Measurements from ENCODE around the gene TLK1. TPM values are rescaled to one million over a fixed set of nuclear protein-coding genes. Genes with fewer than 3 reads are reported as not detected.
A peak's percentile ranks its signal among the peaks of the same experiment; 100 is the strongest.

Gene TLK1
- total RNA-seq, 1 donor from 2014 or later: 35.8 TPM

DNA sequence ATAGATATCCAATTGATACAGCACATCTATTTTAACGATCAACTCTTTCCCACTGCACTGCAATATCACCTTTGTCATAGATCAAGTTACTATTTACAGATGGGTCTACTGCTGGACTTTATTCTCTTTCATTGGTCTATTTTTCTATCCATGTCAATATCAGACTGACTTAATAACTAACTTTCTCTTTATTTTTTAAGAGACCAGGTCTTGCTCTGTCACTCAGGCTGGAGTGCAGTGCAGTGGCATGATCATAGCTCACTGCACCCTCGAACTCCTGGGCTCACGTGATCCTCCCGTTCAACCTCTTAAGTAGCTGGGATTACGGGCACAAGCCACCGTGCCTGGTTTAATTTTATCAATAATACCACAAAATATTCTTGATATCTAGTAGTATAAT is 71.2 kb downstream of the TLK1 start:
- Histone ChIP-seq H3K27me3 (no peaks in the 10 kb centered on the region), H3K4me3 (no peak overlapping the region), H3K27ac (no peak overlapping the region), H3K4me1 (no peaks in the 10 kb centered on the region), H3K36me3 (no peaks in the 10 kb centered on the region), H3K9me3 (no peaks in the 10 kb centered on the region)
- no peak for TF ChIP-seq POLR2AphosphoS5 (IDR thresholded peaks at IDR 0.05; ENCODE audit: insufficient read depth in 1 of 2, low read depth in 1 of 2)
- TF ChIP-seq POLR2A (IDR thresholded peaks at IDR 0.05): no peak
- TF ChIP-seq, protein P1, sequence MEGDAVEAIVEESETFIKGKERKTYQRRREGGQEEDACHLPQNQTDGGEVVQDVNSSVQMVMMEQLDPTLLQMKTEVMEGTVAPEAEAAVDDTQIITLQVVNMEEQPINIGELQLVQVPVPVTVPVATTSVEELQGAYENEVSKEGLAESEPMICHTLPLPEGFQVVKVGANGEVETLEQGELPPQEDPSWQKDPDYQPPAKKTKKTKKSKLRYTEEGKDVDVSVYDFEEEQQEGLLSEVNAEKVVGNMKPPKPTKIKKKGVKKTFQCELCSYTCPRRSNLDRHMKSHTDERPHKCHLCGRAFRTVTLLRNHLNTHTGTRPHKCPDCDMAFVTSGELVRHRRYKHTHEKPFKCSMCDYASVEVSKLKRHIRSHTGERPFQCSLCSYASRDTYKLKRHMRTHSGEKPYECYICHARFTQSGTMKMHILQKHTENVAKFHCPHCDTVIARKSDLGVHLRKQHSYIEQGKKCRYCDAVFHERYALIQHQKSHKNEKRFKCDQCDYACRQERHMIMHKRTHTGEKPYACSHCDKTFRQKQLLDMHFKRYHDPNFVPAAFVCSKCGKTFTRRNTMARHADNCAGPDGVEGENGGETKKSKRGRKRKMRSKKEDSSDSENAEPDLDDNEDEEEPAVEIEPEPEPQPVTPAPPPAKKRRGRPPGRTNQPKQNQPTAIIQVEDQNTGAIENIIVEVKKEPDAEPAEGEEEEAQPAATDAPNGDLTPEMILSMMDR (IDR thresholded peaks at IDR 0.05): no peak
- no peak for DNase-seq (ENCODE audit: extremely low spot score in 2 of 2)
- intact Hi-C loops (cut with DNase I): no loop called here

DNA sequence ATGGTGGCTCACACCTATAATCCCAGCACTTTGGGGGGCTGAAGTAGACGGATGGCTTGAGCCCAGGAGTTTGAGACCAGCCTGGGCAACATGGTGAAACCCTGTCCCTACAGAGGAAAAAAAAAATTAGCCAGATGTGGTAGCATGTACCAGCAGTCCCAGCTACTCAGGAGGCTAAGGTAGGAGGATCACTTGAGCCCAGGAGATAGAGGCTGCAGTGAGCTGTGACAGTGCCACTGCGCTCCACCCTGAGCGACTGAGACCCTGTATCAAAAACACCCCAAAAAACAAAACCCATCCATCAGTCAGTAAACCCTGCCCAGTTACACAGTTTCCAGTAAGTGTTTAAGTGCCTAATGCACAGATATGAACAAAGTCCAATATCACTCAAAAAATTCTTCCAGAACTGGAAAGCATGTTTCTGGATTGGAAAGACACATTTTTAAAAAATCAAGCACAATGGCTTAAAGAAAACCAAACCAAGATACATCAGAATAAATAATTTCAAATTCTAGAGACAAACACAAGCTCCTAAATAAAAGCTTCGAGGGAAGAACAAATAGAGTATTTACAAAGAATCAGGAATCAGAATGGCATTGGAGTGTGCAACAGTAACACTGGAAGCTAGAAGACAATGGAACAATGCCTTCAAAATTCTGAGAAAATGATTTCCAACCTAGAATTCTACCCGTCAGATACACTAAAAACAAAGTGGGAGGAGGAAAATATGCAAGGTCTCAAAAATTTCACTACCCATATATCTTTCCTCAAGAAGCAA is 72.4 kb downstream of the TLK1 start:
- no peaks in the 10 kb centered on the region for H3K9me3 ChIP-seq
- H3K4me1 ChIP-seq: peaks cover 8% of the 10 kb centered on the region
- H3K27ac ChIP-seq: no peak overlapping the region
- no peak for DNase-seq (ENCODE audit: extremely low spot score in 2 of 2)
- no peaks in the 10 kb centered on the region for H3K27me3 ChIP-seq
- intact Hi-C loops (cut with DNase I): no loop called here
- H3K4me3 ChIP-seq: no peak overlapping the region
- TF ChIP-seq, protein P1 (IDR thresholded peaks at IDR 0.05): no peak
- TF ChIP-seq POLR2AphosphoS5 (IDR thresholded peaks at IDR 0.05; ENCODE audit: insufficient read depth in 1 of 2, low read depth in 1 of 2) (no peak), POLR2A (IDR thresholded peaks at IDR 0.05) (no peak)
- no peaks in the 10 kb centered on the region for H3K36me3 ChIP-seq

DNA sequence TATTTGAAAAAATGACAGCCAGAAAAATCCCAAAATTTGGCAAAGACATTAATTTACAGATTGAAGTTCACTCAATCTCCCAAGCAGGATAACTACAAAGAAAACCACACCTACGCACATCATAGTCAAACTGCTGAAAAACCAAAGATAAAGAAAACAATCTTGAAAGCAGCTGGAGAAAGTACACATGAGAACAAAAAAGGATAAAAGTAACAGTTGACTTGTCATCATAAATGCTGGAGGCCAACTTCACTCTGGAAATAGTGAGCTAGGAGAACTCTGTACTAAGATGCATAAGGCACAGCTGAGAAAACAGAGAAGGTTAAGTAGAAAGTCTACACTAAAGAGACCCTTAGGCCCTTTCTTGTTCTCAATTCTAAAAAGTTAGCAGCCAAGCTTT is 73.1 kb downstream of the TLK1 start:
- no peaks in the 10 kb centered on the region for H3K9me3 ChIP-seq
- no peak overlapping the region for H3K4me3 ChIP-seq
- peaks cover 8% of the 10 kb centered on the region for H3K4me1 ChIP-seq

DNA sequence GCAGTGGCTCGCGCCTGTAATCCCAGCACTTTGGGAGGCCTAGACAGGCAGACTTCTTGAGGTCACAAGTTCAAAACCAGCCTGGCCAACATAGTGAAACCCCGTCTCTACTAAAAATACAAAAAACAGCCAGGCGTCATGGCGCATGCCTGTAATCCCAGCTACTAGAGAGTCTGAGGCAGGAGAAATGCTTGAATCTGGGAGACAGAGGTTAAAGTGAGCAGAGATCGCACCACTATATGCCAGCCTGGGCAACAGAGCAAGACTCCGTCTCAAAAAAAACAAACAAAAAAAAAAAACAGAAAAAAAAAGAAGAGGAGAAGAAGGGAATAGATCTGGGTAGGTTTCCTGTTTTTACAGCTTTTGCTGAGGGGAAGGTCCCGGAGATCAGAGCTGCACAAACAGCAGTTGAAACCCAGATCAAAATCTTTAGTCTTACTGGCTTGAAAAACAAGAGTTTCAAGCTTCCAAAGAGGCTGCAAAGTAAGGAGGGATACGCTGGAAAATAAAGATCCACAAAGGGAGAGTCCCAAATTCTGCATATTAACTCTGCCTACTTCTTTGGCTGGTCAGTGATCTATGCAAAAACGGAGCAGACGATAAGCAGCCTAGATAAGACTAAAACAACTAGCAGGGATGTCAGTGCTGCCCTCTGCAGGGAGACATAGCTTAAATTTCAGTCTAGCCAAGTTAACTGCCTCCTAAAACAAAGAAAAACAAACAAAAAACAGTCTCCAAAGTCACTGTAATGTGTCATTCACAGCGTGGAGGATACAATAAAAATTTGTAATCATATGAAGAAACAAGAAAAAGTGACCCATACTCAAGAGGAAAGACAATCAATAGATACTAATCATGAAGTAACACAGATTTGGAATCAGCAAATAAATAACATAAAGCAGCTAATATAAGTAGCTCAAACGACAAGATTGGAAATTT is 74.1 kb downstream of the TLK1 start:
- H3K4me1 ChIP-seq: peaks cover 8% of the 10 kb centered on the region
- no peak for DNase-seq (ENCODE audit: extremely low spot score in 2 of 2)
- H3K27me3 ChIP-seq: no peaks in the 10 kb centered on the region
- intact Hi-C loops (cut with DNase I): no loop called here
- no peaks in the 10 kb centered on the region for H3K36me3 ChIP-seq
- H3K4me3 ChIP-seq: no peak overlapping the region
- H3K9me3 ChIP-seq: no peaks in the 10 kb centered on the region
- TF ChIP-seq POLR2AphosphoS5 (IDR thresholded peaks at IDR 0.05; ENCODE audit: insufficient read depth in 1 of 2, low read depth in 1 of 2) (no peak), POLR2A (IDR thresholded peaks at IDR 0.05) (no peak)
- TF ChIP-seq, protein P1 (IDR thresholded peaks at IDR 0.05): peak in 1 of 3 experiments; percentile 21
- H3K27ac ChIP-seq: no peak overlapping the region

More for the DNA sequence above, 73.1 kb downstream of the TLK1 start:
- intact Hi-C loops (cut with DNase I): no loop called here
- Histone ChIP-seq H3K36me3 (no peaks in the 10 kb centered on the region), H3K27me3 (no peaks in the 10 kb centered on the region), H3K27ac (no peak overlapping the region)
- no peak for DNase-seq (ENCODE audit: extremely low spot score in 2 of 2)
- TF ChIP-seq POLR2A (IDR thresholded peaks at IDR 0.05): no peak
- no peak for TF ChIP-seq POLR2AphosphoS5 (IDR thresholded peaks at IDR 0.05; ENCODE audit: insufficient read depth in 1 of 2, low read depth in 1 of 2)
- TF ChIP-seq, protein P1 (IDR thresholded peaks at IDR 0.05): no peak
